Sigmoid colon (tissue), 7 donors: ENCODE measurements around the gene IL16. TPM values are rescaled to one million over a fixed set of nuclear protein-coding genes. Genes with fewer than 3 reads are reported as not detected.

Experiments
- DNase-seq: peaks from one replicate; pipeline ENCODE4 v3.0.0-alpha.2; 2019
- H3K27ac ChIP-seq, 4 donors: fragments of 200-600 bp; sonication (generic); one replicate each; pipeline ENCODE4 v1.5.1; 2016 to 2019; ENCODE audit warnings: mild to moderate bottlenecking in 1 of 4
- H3K27me3 ChIP-seq, 3 donors: fragments of 200-600 bp; sonication (generic); one replicate each; pipeline ENCODE4 v1.5.1; 2019; ENCODE audit warnings: mild to moderate bottlenecking in 1 of 3
- H3K36me3 ChIP-seq, 4 donors: fragments of 200-600 bp; sonication (generic); one replicate each; pipeline ENCODE4 v1.5.1; 2016 to 2019
- H3K4me1 ChIP-seq, 4 donors: fragments of 200-600 bp; sonication (generic); one replicate each; pipeline ENCODE4 v1.5.1; 2017 to 2019
- H3K4me3 ChIP-seq, 4 donors: fragments of 200-600 bp; sonication (generic); one replicate each; pipeline ENCODE4 v1.5.1; 2017 to 2019; ENCODE audit warnings: mild to moderate bottlenecking in 2 of 4, moderate library complexity in 1 of 4
- H3K9me3 ChIP-seq, 4 donors: fragments of 200-600 bp in 3 of 4; sonication (generic) in 3 of 4; one replicate each; pipeline versions ENCODE4 v1.5.1 to v1.6.1; 2013 to 2019
- EP300 ChIP-seq, 4 donors: sonication (generic); formaldehyde crosslinking; IDR thresholded peaks; one replicate each; pipeline ENCODE4 v1.6.1; 2017; ENCODE audit warnings: antibody characterized with exemption in 4 of 4
- POLR2A ChIP-seq, 2 donors: fragments of 450-650 bp; IDR thresholded peaks; one replicate each; pipeline ENCODE4 v1.6.1; 2016; ENCODE audit warnings: antibody characterized with exemption in 2 of 2, mild to moderate bottlenecking in 2 of 2, moderate library complexity in 2 of 2
- POLR2AphosphoS5 ChIP-seq, 4 donors: sonication (generic); formaldehyde crosslinking; IDR thresholded peaks; one replicate each; pipeline ENCODE4 v1.6.1; 2017; ENCODE audit warnings: antibody characterized with exemption in 4 of 4
- WGBS, 2 donors: extraction: QIAGEN DNeasy Blood & Tissue Kit; methylation state at CpG; one replicate each; pipeline ENCODE4 v1.1.7; 2013; 5-methylcytosine and 5-hydroxymethylcytosine counted together
- intact Hi-C: fragments of 100-400 bp; cut with DNase I; formaldehyde crosslinking; loops from one replicate; pipeline ENCODE4 v1.15.1; 2023
- polyA plus RNA-seq, 3 donors: library from polyadenylated mRNA; stranded (reverse); fragments of 200-250 nt; gene quantifications; one replicate each; pipeline ENCODE4 v1.2.3, GENCODE V29; 2013
- total RNA-seq, 4 donors: library from RNA; depleted of rRNA; stranded (reverse); fragments of >200 nt; gene quantifications; one replicate each; pipeline ENCODE4 v1.1.0, GENCODE V29; 2016
- TF ChIP-seq, protein P1 (sequence below), 4 experiments: fragments of 450-650 bp in 3 of 4; fragments of 200-600 bp in 1 of 4; IDR thresholded peaks; one replicate each; pipeline ENCODE4 v1.5.1; 2016 to 2019; ENCODE audit warnings: antibody characterized with exemption in 4 of 4, mild to moderate bottlenecking in 3 of 4, moderate library complexity in 2 of 4
- donor health status: healthy with polysubstance abuse.
- donor health status: Bipolar disorder and iron deficiency.
- donor health status: healthy.

IL16 gene
- total and polyA plus RNA-seq, 7 donors, result 3.0 to 52.8 (median 8.9) TPM

DNA sequence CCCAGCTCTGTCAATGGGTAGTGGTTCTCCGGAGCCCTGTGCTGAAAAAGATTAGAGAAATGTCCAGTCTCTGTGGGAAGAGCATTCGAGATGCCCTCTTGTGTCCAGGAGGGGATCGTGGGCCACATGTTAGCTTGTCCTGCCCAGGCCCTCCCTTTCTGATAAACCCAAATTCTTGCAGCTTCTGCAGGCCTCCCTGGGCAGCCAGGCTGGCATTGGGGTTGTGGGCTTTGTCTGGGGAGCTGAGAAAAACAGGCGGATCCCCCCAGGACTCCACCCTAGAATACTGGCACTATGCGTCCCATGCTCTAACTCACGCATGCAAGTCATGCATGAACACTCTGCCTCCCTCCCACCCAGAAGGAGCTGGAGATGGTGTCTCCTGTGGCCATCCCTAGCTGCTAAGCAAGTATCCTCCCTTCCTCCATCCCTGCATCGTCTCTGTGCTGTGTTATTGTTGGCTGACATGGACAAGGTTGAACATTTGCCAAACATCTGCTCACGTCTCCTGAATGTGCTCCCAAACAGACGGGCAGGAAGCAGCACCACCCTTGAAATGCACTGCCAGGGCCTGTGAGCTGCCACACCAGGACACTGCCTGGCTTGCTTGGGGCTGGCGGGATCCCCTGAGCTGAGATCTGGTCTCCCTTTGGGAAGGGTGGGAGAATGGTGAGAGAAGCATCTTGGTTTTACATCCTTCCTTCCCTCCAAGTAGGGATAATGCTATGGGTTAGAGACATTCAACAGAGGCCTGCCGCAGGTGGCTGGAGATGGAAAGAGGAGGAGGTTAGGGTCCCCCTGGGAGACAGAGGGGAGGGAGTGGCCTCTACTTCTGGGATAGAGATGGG, 36.1 kb upstream of the IL16 start:
- no peak for TF ChIP-seq EP300 (IDR thresholded peaks at IDR 0.05)
- TF ChIP-seq POLR2AphosphoS5 (IDR thresholded peaks at IDR 0.05), result peak in 2 of 4 donors; percentile 49 to 52
- peaks cover 0 to 25% (median 19%) of the 10 kb centered on the region in 4 donors for H3K4me1 ChIP-seq
- intact Hi-C loops, result no loop called here
- H3K36me3 ChIP-seq, result no peaks in the 10 kb centered on the region
- DNase-seq, result peak; percentile 75
- no peaks in the 10 kb centered on the region for H3K9me3 ChIP-seq
- 51 to 58% methylated on average over 11 of the region's 11 CpGs for WGBS, 2 donors
- no peak overlapping the region for H3K4me3 ChIP-seq
- peak overlapping the region; percentile 7 to 59 (median 16) for H3K27ac ChIP-seq
- no peaks in the 10 kb centered on the region for H3K27me3 ChIP-seq

DNA sequence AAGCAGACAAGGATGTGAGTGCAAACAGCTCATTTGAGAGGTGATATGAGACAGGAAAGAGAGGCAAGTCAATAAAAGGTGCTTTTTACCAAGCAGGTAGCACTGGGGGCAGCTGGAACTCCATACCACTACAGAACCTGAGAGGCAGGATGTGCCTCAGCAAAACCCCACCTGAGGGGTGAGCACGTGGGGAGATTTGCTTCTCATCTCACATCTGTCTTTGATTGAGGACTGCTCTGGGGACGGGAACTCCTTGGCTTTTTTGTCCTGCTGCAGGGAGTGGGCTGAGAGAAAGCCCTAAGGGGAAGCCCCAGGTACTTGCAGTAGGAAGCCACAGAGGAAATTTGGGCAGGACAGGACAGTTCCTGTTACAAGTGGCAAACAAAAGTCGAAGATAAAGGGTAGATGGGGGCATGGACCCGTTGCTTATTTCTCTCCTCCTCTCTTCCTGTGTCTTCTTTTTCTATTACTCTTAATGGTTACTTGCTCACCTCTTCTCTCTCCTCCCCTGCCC, 35.5 kb upstream of the IL16 start:
- Histone ChIP-seq H3K4me3 (no peak overlapping the region), H3K9me3 (no peaks in the 10 kb centered on the region), H3K4me1 (peaks cover 0 to 25% (median 19%) of the 10 kb centered on the region in 4 donors), H3K36me3 (no peaks in the 10 kb centered on the region), H3K27me3 (no peaks in the 10 kb centered on the region), H3K27ac (peak overlapping the region; percentile 7 to 59 (median 16))
- TF ChIP-seq POLR2AphosphoS5 (IDR thresholded peaks at IDR 0.05) (no peak), EP300 (IDR thresholded peaks at IDR 0.05) (no peak)
- no peak for DNase-seq
- 29 to 36% methylated on average over 4 of the region's 4 CpGs for WGBS, 2 donors
- intact Hi-C loops, result no loop called here

DNA sequence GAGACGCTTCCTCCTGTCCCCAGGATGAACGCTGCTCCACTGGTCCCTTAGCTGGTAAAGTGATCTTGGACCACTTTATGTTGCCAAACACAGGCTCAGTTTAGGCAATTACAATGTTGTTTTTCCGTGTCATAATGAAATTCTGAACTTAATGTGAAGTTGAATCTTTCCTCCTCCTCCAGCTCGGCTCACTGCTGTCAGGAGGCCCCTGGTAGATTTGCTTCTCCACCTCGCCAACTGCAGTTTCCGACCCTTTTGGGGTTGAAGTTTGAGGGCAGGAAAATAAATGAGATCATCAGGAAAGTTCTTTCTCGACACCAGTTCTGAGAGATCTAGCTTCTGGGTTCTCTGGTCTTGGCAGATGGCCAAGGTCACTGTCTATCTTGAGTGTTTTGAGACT, 34.8 kb upstream of the IL16 start:
- intact Hi-C loops, result no loop called here
- Histone ChIP-seq H3K27me3 (no peaks in the 10 kb centered on the region), H3K4me1 (peaks cover 0 to 24% (median 19%) of the 10 kb centered on the region in 4 donors), H3K9me3 (no peaks in the 10 kb centered on the region), H3K27ac (peak overlapping the region in 1 of 4 donors; percentile 59), H3K36me3 (no peaks in the 10 kb centered on the region), H3K4me3 (no peak overlapping the region)
- WGBS, 2 donors, result 74% methylated on average over 7 of the region's 7 CpGs
- TF ChIP-seq, protein P1, sequence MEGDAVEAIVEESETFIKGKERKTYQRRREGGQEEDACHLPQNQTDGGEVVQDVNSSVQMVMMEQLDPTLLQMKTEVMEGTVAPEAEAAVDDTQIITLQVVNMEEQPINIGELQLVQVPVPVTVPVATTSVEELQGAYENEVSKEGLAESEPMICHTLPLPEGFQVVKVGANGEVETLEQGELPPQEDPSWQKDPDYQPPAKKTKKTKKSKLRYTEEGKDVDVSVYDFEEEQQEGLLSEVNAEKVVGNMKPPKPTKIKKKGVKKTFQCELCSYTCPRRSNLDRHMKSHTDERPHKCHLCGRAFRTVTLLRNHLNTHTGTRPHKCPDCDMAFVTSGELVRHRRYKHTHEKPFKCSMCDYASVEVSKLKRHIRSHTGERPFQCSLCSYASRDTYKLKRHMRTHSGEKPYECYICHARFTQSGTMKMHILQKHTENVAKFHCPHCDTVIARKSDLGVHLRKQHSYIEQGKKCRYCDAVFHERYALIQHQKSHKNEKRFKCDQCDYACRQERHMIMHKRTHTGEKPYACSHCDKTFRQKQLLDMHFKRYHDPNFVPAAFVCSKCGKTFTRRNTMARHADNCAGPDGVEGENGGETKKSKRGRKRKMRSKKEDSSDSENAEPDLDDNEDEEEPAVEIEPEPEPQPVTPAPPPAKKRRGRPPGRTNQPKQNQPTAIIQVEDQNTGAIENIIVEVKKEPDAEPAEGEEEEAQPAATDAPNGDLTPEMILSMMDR (IDR thresholded peaks at IDR 0.05), result no peak
- TF ChIP-seq POLR2AphosphoS5 (IDR thresholded peaks at IDR 0.05) (no peak), POLR2A (IDR thresholded peaks at IDR 0.05) (no peak), EP300 (IDR thresholded peaks at IDR 0.05) (no peak)
- DNase-seq, result no peak

DNA sequence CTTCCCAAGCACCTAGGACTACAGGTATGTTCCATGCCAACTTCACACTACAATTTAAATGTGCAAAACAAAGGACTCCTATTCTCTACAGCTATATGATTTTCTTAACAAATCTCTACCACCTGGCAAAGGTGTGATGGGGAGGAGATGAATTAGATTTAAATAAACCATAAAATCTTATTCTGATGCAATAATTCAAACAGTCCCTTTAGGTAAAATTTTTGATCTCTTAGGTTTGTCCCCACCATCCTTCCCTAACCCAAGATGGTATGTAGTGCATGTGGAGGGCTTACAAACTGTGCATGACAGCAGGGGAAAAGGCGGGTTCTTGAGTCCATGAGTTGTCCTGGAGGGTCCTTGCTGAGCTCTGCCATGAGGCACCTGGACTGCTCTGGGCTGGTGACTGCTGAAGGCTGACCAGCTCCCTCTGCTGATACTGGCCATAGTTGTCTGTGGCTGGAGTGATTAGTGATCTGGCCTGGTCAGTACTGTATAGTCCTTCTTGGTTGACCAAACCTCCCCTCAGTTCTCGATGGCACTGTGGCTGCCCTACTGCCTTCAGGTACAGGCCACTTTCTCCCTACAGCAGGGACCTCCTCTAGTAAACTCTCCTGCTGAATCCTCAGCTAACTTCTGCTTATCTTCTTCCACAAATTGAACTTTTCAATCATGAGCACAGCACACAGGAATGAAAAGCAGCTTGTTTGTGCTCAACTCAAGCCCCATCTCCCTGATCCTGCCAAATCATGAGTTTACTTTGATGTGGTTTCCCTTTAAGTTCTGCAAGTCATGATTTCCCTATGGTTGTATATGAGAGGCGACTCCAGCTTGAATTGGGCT, 32.5 kb upstream of the IL16 start:
- H3K36me3 ChIP-seq, result no peaks in the 10 kb centered on the region
- 66 to 82% methylated on average over 3 of the region's 3 CpGs for WGBS, 2 donors
- TF ChIP-seq POLR2AphosphoS5 (IDR thresholded peaks at IDR 0.05), result no peak
- TF ChIP-seq POLR2A (IDR thresholded peaks at IDR 0.05), result no peak
- TF ChIP-seq EP300 (IDR thresholded peaks at IDR 0.05), result no peak
- TF ChIP-seq, protein P1 (IDR thresholded peaks at IDR 0.05), result no peak
- peaks cover 0 to 14% (median 12%) of the 10 kb centered on the region in 4 donors for H3K4me1 ChIP-seq
- H3K4me3 ChIP-seq, result no peak overlapping the region
- intact Hi-C loops, result no loop called here
- no peak for DNase-seq
- H3K27ac ChIP-seq, result no peak overlapping the region
- H3K27me3 ChIP-seq, result no peaks in the 10 kb centered on the region
- H3K9me3 ChIP-seq, result no peaks in the 10 kb centered on the region

DNA sequence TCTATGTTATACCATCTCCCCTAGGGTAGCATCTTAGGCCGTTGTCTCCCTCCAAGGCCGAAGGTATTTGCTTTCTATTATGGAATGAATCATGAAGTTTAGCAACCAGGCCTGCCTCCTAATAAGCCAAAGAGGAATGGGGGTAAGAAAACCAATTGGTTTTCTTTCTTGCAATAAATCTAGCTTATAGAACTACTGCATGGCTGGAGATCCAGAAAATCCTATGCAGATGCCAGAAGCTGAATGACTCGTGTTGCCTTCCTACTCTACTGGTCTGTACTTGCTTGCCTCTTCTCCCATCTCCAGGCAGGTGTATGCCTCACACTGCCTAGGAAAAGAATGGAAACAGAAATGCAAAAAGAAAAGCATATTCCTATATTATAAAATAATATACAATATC, 31.1 kb upstream of the IL16 start:
- Histone ChIP-seq H3K4me3 (no peak overlapping the region), H3K9me3 (no peaks in the 10 kb centered on the region), H3K36me3 (no peaks in the 10 kb centered on the region), H3K27me3 (no peaks in the 10 kb centered on the region), H3K27ac (no peak overlapping the region), H3K4me1 (peaks cover 0 to 9% (median 8%) of the 10 kb centered on the region in 4 donors)
- no peak for DNase-seq
- TF ChIP-seq, protein P1 (IDR thresholded peaks at IDR 0.05), result no peak
- TF ChIP-seq EP300 (IDR thresholded peaks at IDR 0.05) (no peak), POLR2A (IDR thresholded peaks at IDR 0.05) (no peak), POLR2AphosphoS5 (IDR thresholded peaks at IDR 0.05) (no peak)
- intact Hi-C loops, result no loop called here
- 76 to 89% methylated on average over 3 of the region's 3 CpGs for WGBS, 2 donors
